Nephron progenitor cell (in vitro differentiated cells): ENCODE measurements around the gene PSMD13.
A peak's percentile ranks its signal among the peaks of the same experiment; 100 is the strongest.
"Not testable (repeated sequence)": the region's sequence is repeated elsewhere in the genome, so short reads cannot be mapped to it uniquely, and the experiment has no call there.

Experiments used
- DNase-seq: peaks from one replicate; pipeline ENCODE4 v3.0.0; 2021
- H3K27ac Mint-ChIP-seq: 2 replicates; pipeline ENCODE4 v1.8.0; 2021; ENCODE audit warnings: mild to moderate bottlenecking, moderate library complexity, mixed read lengths
- H3K27me3 Mint-ChIP-seq: 2 replicates; pipeline ENCODE4 v1.8.0; 2021; ENCODE audit warnings: mild to moderate bottlenecking, low read depth, mixed read lengths; ENCODE audit not compliant: poor library complexity
- H3K36me3 Mint-ChIP-seq: 2 replicates; pipeline ENCODE4 v1.8.0; 2021; ENCODE audit warnings: low read depth, mixed read lengths
- H3K4me1 Mint-ChIP-seq: 2 replicates; pipeline ENCODE4 v1.8.0; 2021; ENCODE audit warnings: mixed read lengths
- H3K4me3 Mint-ChIP-seq: 2 replicates; pipeline ENCODE4 v1.8.0; 2021; ENCODE audit warnings: mild to moderate bottlenecking, moderate library complexity, mixed read lengths
- H3K9me3 Mint-ChIP-seq: 2 replicates; pipeline ENCODE4 v1.8.0; 2021; ENCODE audit warnings: mild to moderate bottlenecking, moderate library complexity, mixed read lengths
- TF ChIP-seq, protein P1 (sequence below): fragments of 200-600 bp; sonication (generic); IDR thresholded peaks from 2 replicates; pipeline ENCODE4 v1.5.0; 2021; ENCODE audit warnings: antibody characterized with exemption

Gene PSMD13

GRCh38 chr11:236774-237767 lies at the start of gene PSMD13:
TSS of gene PSMD13 (plus strand) at chr11:236976. CDS start at chr11:237050, 74 bp downstream.
- Mint-ChIP-seq H3K9me3 (no peaks in the 10 kb centered on the region), H3K4me3 (peak within 1 kb of the TSS; percentile 95), H3K36me3 (peaks cover 19% of the 10 kb centered on the region), H3K27ac (peak within 1 kb of the TSS; percentile 100), H3K4me1 (peaks cover 28% of the 10 kb centered on the region), H3K27me3 (no peaks in the 10 kb centered on the region)
- DNase-seq, result peak; percentile 91
- TF ChIP-seq, protein P1, sequence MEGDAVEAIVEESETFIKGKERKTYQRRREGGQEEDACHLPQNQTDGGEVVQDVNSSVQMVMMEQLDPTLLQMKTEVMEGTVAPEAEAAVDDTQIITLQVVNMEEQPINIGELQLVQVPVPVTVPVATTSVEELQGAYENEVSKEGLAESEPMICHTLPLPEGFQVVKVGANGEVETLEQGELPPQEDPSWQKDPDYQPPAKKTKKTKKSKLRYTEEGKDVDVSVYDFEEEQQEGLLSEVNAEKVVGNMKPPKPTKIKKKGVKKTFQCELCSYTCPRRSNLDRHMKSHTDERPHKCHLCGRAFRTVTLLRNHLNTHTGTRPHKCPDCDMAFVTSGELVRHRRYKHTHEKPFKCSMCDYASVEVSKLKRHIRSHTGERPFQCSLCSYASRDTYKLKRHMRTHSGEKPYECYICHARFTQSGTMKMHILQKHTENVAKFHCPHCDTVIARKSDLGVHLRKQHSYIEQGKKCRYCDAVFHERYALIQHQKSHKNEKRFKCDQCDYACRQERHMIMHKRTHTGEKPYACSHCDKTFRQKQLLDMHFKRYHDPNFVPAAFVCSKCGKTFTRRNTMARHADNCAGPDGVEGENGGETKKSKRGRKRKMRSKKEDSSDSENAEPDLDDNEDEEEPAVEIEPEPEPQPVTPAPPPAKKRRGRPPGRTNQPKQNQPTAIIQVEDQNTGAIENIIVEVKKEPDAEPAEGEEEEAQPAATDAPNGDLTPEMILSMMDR, result no peak

GRCh38 chr11:189200-189783 lies 47.5 kb upstream of the PSMD13 start:
- not testable (repeated sequence) for DNase-seq, H3K9me3 Mint-ChIP-seq, H3K27me3 Mint-ChIP-seq, H3K36me3 Mint-ChIP-seq, H3K4me1 Mint-ChIP-seq, H3K4me3 Mint-ChIP-seq, H3K27ac Mint-ChIP-seq

DNA sequence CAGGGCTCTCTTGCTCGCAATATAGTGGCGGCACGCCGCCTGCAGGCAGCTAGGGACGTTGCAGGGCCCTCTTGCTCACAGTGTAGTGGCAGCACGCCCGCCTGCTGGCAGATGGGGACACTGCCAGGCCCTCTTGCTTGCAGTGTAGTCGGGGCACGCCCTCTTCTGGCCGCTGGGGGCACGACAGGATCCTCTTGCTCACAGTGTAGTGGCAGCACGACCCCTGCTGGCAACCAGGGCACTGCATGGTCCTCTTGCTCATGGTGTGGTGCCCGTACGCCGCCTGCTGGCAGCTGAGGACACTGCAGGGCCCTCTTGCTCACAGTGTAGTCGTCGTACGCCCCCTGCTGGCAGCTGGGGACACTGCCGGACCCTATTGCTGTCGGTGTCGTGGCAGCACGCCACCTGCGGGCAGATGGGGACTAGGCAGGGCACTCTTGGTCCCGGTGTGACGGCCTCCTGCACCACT lies 46.9 kb upstream of the PSMD13 start:
- H3K4me3 Mint-ChIP-seq, H3K36me3 Mint-ChIP-seq, H3K9me3 Mint-ChIP-seq, H3K27me3 Mint-ChIP-seq, H3K27ac Mint-ChIP-seq, H3K4me1 Mint-ChIP-seq: not testable (repeated sequence)
- DNase-seq, result peak; percentile 2

DNA sequence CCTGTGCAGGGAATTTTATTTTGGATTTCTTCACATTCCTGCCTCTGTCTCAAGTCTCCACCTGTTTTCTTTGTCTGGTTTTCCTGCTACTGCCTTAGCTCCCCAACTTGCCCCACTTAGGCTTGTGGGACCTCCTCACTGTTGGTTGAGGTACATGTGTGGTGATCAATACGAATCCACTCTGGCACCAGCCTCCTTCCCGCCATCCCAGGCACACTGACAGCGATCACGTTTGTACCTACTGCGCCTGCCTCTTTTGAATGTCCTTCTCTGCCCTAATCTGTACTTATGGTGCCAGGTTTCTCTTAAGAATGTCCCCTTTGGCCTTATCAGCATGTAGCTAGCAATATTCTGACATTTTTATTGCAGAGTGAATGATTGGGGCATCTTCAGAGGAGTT lies 46.2 kb upstream of the PSMD13 start:
- not testable (repeated sequence) for H3K9me3 Mint-ChIP-seq, H3K36me3 Mint-ChIP-seq, H3K4me1 Mint-ChIP-seq, H3K4me3 Mint-ChIP-seq, H3K27me3 Mint-ChIP-seq, H3K27ac Mint-ChIP-seq, DNase-seq

DNA sequence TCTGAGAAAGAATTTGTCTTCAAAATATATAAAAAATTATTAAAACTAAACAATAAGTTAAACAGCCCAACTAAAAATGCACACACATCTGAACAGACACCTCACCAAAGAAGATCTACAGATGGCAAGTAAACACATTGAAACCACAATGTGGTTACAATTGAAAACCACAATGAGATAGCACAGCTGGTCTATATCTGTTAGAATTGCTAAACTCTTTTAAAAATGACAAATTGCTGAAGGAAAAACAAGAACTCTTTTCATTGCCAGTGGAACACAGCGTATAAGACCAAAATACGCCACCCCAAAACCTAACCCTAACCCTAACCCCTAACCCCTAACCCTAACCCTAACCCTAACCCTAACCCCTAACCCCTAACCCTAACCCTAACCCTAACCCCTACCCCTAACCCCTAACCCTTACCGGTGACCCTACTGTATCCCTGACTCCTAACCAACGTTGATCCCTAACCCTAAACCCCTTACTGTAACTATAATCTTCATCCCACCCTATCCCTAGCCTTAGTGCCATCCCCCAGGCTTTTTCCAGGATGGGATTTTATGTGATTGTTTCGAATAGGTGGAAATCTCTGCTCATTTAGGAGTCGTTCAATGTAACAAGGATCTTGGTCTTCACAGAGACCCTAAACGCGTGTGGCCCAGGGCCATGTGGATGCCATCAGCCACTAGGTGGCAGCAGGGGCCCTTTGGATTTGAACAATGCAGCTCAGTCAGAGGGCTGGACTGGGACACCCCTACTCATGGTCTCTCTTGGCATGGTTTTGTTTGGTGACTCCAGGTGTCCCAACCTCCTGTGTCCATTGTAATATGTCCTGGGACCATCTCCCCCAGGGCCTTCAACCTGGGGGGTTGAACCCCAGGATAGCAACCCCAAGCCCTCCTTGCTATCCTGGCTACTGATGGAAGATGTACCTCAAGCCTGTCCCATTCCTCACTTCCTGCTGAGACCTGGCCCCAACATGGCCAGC lies 45.0 kb upstream of the PSMD13 start:
- not testable (repeated sequence) for H3K27ac Mint-ChIP-seq, H3K36me3 Mint-ChIP-seq, DNase-seq, H3K9me3 Mint-ChIP-seq, H3K27me3 Mint-ChIP-seq, H3K4me3 Mint-ChIP-seq, H3K4me1 Mint-ChIP-seq

DNA sequence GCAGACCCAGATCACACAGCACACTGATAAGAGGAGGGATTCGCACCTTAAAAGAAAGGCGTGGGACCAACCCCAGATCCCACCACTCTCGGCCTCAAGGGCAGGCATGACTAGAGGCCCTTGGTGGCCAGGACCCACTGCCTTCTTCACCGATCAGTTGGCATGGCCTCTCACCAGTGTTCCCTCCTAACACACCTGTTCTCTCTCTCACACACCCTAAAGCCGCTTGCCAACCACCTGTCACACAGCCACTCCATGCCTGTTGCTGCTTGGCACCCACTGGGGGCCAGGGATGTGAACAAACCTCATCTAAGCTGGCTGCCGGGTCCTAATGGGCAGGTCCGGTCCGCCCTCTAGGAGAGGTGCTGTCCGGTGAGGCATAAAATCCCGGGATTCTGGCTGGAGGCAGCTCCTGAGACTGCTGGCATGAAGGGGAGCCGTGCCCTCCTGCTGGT lies 44.1 kb upstream of the PSMD13 start, which contains the start of gene SCGB1C1:
TSS of gene SCGB1C1 (plus strand) at position 405 of the 455 bp plus-strand sequence. CDS start at position 427, 22 bp downstream.
- H3K27me3 Mint-ChIP-seq, H3K27ac Mint-ChIP-seq, H3K9me3 Mint-ChIP-seq: not testable (repeated sequence)

DNA sequence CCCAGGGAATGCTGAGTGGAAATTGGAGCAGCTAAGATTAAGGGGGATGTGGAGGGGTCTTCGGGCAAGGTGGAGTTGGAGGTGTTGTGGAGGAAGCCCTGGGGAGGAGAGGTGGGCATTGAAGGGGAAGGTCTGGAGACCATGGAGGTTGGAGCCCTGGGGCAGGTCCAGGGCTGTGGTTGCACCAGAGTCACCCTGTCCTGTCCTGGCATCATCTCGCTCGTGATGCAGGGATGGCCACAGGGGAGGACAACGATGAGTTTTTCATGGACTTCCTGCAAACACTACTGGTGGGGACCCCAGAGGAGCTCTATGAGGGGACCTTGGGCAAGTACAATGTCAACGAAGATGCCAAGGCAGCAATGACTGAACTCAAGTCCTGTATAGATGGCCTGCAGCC lies 43.3 kb upstream of the PSMD13 start:
- not testable (repeated sequence) for DNase-seq, H3K9me3 Mint-ChIP-seq, H3K4me1 Mint-ChIP-seq, H3K27me3 Mint-ChIP-seq, H3K27ac Mint-ChIP-seq, H3K36me3 Mint-ChIP-seq, H3K4me3 Mint-ChIP-seq

More for the DNA sequence above, 44.1 kb upstream of the PSMD13 start, which contains the start of gene SCGB1C1:
- H3K4me1 Mint-ChIP-seq, DNase-seq, H3K4me3 Mint-ChIP-seq, H3K36me3 Mint-ChIP-seq: not testable (repeated sequence)

- Mint-ChIP-seq H3K9me3 (no peaks in the 10 kb centered on the region), H3K27ac (no peak overlapping the region), H3K36me3 (no peaks in the 10 kb centered on the region), H3K4me1 (no peaks in the 10 kb centered on the region), H3K4me3 (no peak overlapping the region), H3K27me3 (peaks cover 6% of the 10 kb centered on the region)
- TF ChIP-seq, protein P1, result no peak
- DNase-seq, result no peak
These were observed 39.7 kb upstream of the PSMD13 start for GRCh38 chr11:196786-197731.
